Erythroblast (primary cell): Measurements from ENCODE around the gene UNK.
"Not testable (repeated sequence)": the region's sequence is repeated elsewhere in the genome, so short reads cannot be mapped to it uniquely, and the experiment has no call there.

Experiments used
- DNase-seq, 2 experiments: peaks; one replicate each; lab custom pipeline; 2025; lab: John Stamatoyannopoulos, UW
- GATA1 ChIP-seq: IDR thresholded peaks from 2 replicates; pipeline ENCODE4 v1.6.1; 2011; ENCODE audit warnings: low read depth, mild to moderate bottlenecking, control low read depth, low read length, moderate library complexity
- POLR2A ChIP-seq: IDR thresholded peaks from 2 replicates; pipeline ENCODE4 v1.6.1; 2011; ENCODE audit warnings: mild to moderate bottlenecking, low read length

UNK gene

GRCh38 chr17:75848523-75849278, 64.1 kb downstream of the UNK start:
- peak; percentile 66 to 84 for DNase-seq
- TF ChIP-seq GATA1, result no peak
- TF ChIP-seq POLR2A, result no peak

DNA sequence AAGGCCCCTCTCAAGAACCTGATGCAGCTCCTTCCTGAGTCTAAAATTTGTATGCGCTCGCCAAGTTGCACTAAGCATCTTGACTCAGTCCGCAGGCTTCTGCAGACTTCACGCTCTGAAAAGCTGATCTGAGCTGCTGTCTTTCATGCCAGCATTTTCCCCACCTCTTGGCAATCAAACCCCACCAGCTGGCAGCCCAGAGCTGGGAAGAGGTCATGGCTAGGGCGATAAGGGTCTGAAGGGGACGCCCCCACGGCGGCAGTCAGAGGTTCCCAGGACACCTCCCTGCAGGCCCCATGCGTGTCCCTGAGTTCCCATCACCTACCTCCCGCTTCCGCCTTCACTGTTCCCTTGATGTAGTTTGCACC, 64.7 kb downstream of the UNK start:
- peak; percentile 85 to 89 for DNase-seq
- TF ChIP-seq POLR2A, result peak; percentile 31
- TF ChIP-seq GATA1, result no peak

DNA sequence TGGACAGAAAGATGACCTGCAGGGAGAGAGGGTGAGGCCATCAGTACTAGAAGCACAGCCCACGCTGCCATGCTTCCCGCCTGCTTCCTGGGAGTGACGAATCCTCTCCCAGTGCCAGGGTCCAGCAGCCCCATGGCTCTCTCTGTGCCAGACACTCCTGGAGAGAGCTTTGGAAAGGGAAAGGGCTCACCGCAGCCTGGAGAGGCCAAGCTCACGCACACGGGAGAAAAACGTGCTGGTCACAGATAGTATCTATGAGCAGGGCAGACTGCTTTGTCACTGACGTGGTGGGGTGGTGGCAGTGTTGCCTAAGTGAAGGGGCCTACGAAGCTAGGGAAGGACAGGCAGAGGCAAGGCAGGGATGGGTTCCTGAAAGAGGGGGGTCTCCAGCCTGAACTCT, 65.1 kb downstream of the UNK start:
- peak; percentile 10 for TF ChIP-seq POLR2A
- TF ChIP-seq GATA1, result no peak
- peak; percentile 87 to 90 for DNase-seq

DNA sequence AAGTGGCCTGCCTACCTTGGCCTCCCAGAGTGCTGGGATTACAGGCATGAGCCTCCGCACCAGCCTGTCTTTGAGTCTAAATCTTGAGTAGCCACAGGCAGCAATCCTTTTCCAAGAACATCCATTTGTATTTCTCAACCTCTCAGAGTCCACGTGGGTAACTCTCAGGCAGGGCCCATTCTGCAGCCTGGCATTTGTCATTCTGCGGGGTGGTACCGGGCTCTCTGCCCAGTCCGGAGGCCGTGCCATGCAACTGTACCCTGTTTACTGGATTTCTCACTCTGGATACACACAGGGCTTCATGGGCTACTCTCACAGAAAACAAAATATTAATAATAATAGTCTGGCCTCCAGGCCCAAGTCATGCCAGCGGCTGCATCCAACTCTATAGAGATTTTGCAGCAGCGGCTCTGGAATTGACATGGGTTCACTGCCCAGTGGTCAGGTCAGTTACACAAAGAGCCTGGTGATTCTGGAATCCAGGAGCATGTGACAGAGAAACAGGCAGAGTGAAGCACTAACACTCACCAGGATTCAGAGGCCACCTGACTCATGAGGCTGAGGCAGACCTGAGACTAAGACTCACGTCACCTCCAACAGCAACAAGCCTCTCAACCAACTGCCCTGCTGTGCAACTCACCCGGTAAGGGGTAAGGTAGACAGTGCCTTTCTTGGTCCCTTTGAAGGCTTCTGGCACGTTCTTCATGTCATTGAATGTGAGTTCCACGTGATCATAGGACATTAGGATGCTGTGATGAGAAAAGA, 66.5 kb downstream of the UNK start:
- TF ChIP-seq POLR2A (no peak), GATA1 (no peak)
- DNase-seq, result no peak

DNA sequence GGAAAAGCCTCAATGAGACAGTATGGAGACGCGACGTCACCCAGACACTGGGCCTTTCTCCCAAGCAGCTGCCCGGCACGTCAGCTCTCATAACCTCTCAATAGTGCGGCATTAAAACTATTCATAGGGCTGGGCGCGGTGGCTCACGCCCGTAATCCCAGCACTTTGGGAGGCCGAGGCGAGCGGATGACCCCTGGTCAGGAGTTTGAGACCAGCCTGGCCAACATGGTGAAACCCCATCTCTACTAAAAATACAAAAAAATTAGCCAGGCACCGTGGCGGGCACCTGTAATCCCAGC, 67.0 kb downstream of the UNK start:
- DNase-seq, result not testable (repeated sequence)

GRCh38 chr17:75853433-75853832, 68.8 kb downstream of the UNK start:
- TF ChIP-seq GATA1 (no peak), POLR2A (no peak)
- peak in 1 of 2 experiments; percentile 41 for DNase-seq

GRCh38 chr17:75854101-75854748, 69.6 kb downstream of the UNK start:
- peak in 1 of 2 experiments; percentile 62 for DNase-seq
- TF ChIP-seq POLR2A, result peak; percentile 31
- no peak for TF ChIP-seq GATA1

GRCh38 chr17:75854881-75855309, 70.3 kb downstream of the UNK start:
- DNase-seq, result no peak

DNA sequence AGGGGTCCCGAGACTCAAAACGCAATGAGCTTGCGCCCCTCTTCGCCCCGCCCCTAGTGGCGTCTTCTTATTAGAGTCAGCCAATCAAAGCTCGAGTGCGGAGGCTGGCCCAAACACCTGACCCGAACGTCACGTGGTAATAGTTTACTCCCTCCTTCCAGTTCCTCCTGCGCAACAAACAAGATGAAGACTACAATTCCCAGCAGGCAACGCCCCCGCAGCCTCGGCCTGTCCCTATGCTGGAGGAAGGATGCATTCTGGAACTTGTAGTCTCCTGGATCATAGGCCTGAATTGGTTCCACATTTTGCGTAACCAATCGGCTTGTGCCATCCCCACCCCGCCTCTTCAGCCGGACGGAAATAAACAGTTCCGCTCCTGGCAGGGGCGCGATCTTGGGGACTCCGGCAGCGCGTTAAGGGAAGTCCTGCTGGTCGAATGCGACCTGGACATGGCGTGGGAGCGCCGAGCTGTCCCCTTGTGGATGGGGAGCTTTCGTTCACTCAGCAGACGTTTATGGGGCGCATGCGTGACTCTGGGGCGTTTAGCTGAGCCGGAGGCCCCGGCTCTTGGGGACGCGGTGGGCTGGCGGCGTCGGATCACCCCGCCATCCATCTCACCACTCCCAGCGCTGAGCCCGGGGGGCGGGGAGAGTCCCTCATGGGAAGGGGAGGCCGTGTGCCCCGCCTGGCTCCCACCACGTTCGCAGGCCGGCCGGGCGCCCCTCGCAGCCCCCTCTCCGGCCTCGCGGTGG, 70.9 kb downstream of the UNK start, which contains the start of gene WBP2:
Gene WBP2, minus strand, starts transcription at position 26 of the 752 bp plus-strand sequence. CDS start 38 bp downstream, outside the sequence.
- TF ChIP-seq GATA1 (no peak), POLR2A (peak; percentile 99)
- DNase-seq, result peak; percentile 100

More at GRCh38 chr17:75854881-75855309, 70.3 kb downstream of the UNK start:
- TF ChIP-seq GATA1, result no peak
- no peak for TF ChIP-seq POLR2A

GRCh38 chr17:75856062-75856756, 71.6 kb downstream of the UNK start:
- DNase-seq, result peak; percentile 48 to 64
- TF ChIP-seq POLR2A (no peak), GATA1 (no peak)

DNA sequence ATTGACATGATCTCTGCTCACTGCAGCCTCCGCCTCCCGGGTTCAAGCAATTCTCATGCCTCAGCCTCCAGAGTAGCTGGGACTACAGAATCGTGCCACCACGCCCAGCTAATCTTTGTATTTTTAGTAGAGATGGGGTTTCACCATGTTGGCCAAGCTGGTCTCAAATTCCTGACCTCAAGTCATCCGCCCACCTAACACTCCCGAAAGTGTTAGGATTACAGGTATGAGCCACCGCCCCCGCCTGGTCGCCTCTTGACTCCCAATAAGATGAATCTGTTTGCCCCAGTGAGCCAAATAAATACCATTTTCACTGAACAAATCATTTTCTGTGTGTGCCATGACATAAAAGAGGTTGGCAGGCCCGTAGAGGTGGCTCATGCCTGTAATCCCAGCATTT, 74.8 kb downstream of the UNK start:
- DNase-seq, result not testable (repeated sequence)

DNA sequence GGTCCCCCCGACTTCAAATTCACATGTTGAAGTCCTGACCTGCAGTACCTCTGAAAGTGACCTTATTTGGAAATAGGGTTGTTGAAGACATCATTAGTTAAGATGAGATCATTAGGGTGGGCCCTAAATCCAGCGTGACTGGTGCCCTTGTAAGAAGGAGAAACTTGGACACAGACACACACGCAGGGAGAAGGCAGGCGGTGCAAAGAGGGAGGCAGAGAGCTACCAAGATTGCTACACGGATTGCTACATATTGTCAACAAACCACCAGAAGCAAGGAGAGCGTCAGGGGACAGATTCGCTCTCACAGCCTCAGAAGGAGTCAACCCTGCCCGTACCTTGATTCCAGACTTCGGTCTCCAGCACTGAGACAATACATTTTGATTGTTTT, 77.3 kb downstream of the UNK start:
- TF ChIP-seq GATA1 (no peak), POLR2A (no peak)
- DNase-seq, result no peak

- TF ChIP-seq POLR2A (no peak), GATA1 (no peak)
- no peak for DNase-seq
Measured at GRCh38 chr17:75864448-75864871, 79.9 kb downstream of the UNK start.

DNA sequence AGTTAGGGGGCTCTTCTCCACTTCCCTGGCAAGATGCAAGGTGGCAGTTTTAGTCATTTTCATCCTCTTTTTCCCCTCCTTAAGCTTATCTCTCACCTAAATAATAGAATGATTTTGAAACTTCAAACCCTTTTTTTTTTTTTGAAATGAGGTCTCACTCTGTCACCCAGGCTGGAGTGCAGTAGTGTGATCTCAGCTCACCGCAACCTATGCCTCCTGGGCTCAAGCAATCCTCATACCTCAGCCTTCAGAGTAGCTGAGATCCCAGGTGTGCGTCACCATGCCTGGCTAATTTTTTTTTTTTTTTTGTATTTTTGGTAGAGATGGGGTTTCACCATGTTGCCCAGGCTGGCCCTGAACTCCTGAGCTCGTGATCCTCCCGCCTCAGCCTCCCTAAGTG, 80.3 kb downstream of the UNK start:
- DNase-seq, result not testable (repeated sequence)

GRCh38 chr17:75865404-75866188, 81.0 kb downstream of the UNK start:
- not testable (repeated sequence) for DNase-seq

DNA sequence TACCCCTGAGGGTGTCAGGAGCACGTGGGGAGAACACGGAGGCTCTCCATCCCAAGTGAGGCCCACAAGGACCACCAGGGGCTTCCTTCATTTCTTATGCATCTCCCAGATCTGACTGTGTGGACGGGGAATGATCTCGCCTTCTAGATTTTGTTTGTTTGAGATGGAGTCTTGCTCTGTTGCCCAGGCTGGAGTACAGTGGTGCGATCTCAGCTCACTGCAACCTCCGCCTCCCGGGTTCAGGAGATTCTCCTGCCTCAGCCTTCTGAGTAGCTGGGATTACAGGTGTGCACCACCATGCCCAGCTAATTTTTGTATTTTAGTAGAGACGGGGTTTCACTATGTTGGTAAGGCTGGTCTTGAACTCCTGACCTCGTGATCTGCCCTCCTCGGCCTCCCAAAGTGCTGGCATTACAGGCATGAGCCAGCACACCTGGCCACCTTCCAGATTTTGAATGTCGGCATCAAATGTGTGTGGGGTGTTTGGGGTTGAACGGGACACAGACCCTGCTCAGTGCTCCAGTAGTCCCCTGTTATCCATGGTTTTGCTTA, 84.2 kb downstream of the UNK start:
- DNase-seq, result not testable (repeated sequence)
